Heart left ventricle (tissue), 13 donors: Measurements from ENCODE around the gene TRMO.

ENCODE experiments used
- POLR2A ChIP-seq, 2 donors: fragments of 450-650 bp; IDR thresholded peaks; one replicate each; pipeline ENCODE4 v1.6.1; 2017; ENCODE audit warnings: antibody characterized with exemption in 2 of 2, mild to moderate bottlenecking in 2 of 2, moderate library complexity in 2 of 2
- TF ChIP-seq, protein P1 (sequence below), 12 donors: fragments of 200-600 bp; sonication (generic) in 4 of 12; IDR thresholded peaks; one replicate each; pipeline versions ENCODE4 v1.5.0 to v1.8.0; 2018 to 2022; ENCODE audit warnings: antibody characterized with exemption in 12 of 12, mild to moderate bottlenecking in 5 of 12
- donor health status: ischemic (EF 13 %, LVEDD 7.1; RV severe dilation, severe dysfunction).
- donor health status: DM: no; HTN: yes; CAD: no.
- donor health status: DM: no; HTN: no; CAD: no.
- donor health status: ischemic (EF 25% LVEDD 6.9; RV normal size, moderate dysfunction).
- donor health status: ischemic (EF 25% LVEDD 5.7; RV mildly dilated, moderate dysfunction).
- donor health status: ischemic (EF 35%, LVEDD 5.7; RV mildly dilated, moderate dysfunction).
- donor health status: nonischemic (EF 11% LVEDD 7.7; RV severe dilation, severe dysfunction).
- donor health status: DM: yes; HTN: yes; CAD: no.
- donor health status: PGD.
- donor health status: ischemic (EF 29% LVEDD 5.4; RV normal size, mild dysfunction).
- donor health status: nonischemic (EF 23%, LVEDD 6.1; RV moderate dilation, normal function).

DNA sequence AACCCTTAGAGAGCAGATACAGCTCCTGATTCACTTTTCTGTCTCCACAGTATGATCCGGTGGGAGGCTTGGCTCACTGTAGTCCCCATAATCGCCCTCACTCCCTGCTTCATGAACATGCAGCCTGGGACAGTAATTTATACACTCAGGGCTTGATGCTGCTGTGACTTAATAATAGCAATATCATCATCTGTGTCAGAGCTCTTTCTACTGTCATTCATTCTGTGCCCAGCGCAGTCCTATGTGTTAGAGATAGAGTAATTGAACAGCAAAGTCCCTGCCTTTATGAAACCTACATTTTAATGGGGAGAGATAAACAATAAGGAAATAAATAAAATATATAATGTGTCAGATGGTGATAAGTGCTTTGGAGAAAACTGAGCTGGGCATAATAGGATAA is 18.4 kb upstream of the TRMO start:
- TF ChIP-seq, protein P1, sequence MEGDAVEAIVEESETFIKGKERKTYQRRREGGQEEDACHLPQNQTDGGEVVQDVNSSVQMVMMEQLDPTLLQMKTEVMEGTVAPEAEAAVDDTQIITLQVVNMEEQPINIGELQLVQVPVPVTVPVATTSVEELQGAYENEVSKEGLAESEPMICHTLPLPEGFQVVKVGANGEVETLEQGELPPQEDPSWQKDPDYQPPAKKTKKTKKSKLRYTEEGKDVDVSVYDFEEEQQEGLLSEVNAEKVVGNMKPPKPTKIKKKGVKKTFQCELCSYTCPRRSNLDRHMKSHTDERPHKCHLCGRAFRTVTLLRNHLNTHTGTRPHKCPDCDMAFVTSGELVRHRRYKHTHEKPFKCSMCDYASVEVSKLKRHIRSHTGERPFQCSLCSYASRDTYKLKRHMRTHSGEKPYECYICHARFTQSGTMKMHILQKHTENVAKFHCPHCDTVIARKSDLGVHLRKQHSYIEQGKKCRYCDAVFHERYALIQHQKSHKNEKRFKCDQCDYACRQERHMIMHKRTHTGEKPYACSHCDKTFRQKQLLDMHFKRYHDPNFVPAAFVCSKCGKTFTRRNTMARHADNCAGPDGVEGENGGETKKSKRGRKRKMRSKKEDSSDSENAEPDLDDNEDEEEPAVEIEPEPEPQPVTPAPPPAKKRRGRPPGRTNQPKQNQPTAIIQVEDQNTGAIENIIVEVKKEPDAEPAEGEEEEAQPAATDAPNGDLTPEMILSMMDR (IDR thresholded peaks at IDR 0.05), result no peak
- no peak for TF ChIP-seq POLR2A (IDR thresholded peaks at IDR 0.05)
